IMR-90 (cell line): ENCODE data around the gene CEMP1. TPM values are rescaled to one million over a fixed set of nuclear protein-coding genes. Genes with fewer than 3 reads are reported as not detected.
"Not testable (repeated sequence)": the region's sequence is repeated elsewhere in the genome, so short reads cannot be mapped to it uniquely, and the experiment has no call there.

Source experiments
- ATAC-seq: fragments of 200-7000 bp; cut with Tn5 transposase; 2 replicates; pipeline ENCODE4 v1.9.1; 2020; ENCODE audit warnings: low read depth, mild to moderate bottlenecking, moderate library complexity
- BruUV-seq: library from RNA; stranded (reverse); fragments of 400-500 nt; replicated peaks from 2 replicates; lab custom pipeline; 2021; lab: Mats Ljungman, UMichigan
- CTCF ChIA-PET: fragments of 300-600 bp; formaldehyde crosslinking; extraction: SDS; loops from one replicate; lab custom pipeline; 2021; ENCODE audit warnings: antibody characterized with exemption; lab: Yijun Ruan, JAX
- POLR2A ChIA-PET: fragments of 300-600 bp; sonication (Branson Sonifier 250); formaldehyde crosslinking; loops from one replicate; lab custom pipeline; 2022; ENCODE audit warnings: antibody characterized with exemption; ENCODE audit not compliant: unreplicated experiment; lab: Charles Lee
- DNase-seq: peaks from one replicate; pipeline ENCODE4 v3.0.0; 2013
- H2AFZ ChIP-seq: replicated peaks from 2 replicates; pipeline ENCODE3; 2013; ENCODE audit warnings: low read length, mild to moderate bottlenecking; ENCODE audit not compliant: poor library complexity
- H2AK5ac ChIP-seq: 2 replicates; pipeline ENCODE4 v1.6.1; 2013; ENCODE audit warnings: low read depth, low read length, inconsistent platforms
- H2AK9ac ChIP-seq: replicated peaks from 2 replicates; pipeline ENCODE3; 2013; ENCODE audit warnings: mild to moderate bottlenecking, low read depth, low read length, moderate library complexity; ENCODE audit not compliant: poor library complexity
- H2BK120ac ChIP-seq: 2 replicates; pipeline ENCODE4 v1.6.1; 2013; ENCODE audit warnings: low read depth, low read length, inconsistent platforms
- H2BK15ac ChIP-seq: 3 replicates; pipeline ENCODE4 v1.6.1; 2013; ENCODE audit warnings: low read depth, low read length, inconsistent platforms
- H2BK20ac ChIP-seq: 2 replicates; pipeline ENCODE4 v1.6.1; 2013; ENCODE audit warnings: low read depth, mild to moderate bottlenecking, inconsistent platforms, low read length, moderate library complexity
- H2BK5ac ChIP-seq: 2 replicates; pipeline ENCODE4 v1.6.1; 2013; ENCODE audit warnings: mild to moderate bottlenecking, low read depth, low read length, inconsistent platforms; ENCODE audit not compliant: poor library complexity, severe bottlenecking
- H3K14ac ChIP-seq: replicated peaks from 2 replicates; pipeline ENCODE4 v1.6.1; 2013; ENCODE audit warnings: low read depth, low read length, inconsistent platforms
- H3K18ac ChIP-seq: 2 replicates; pipeline ENCODE4 v1.6.1; 2013; ENCODE audit warnings: low read depth, low read length, control low read depth
- H3K23ac ChIP-seq: 2 replicates; pipeline ENCODE4 v1.6.1; 2013; ENCODE audit warnings: low read depth, low read length, inconsistent platforms
- H3K27ac ChIP-seq: 2 replicates; pipeline ENCODE4 v1.5.1; 2013; ENCODE audit warnings: mild to moderate bottlenecking, control low read depth, low read length; ENCODE audit not compliant: insufficient read depth
- H3K27me3 ChIP-seq: 2 replicates; pipeline ENCODE4 v1.6.1; 2013; ENCODE audit warnings: low read length; ENCODE audit not compliant: control insufficient read depth, insufficient read depth
- H3K36me3 ChIP-seq: 2 replicates; pipeline ENCODE4 v1.6.1; 2013; ENCODE audit warnings: low read length, mixed read lengths; ENCODE audit not compliant: control insufficient read depth, insufficient read depth
- H3K4ac ChIP-seq: 2 replicates; pipeline ENCODE4 v1.6.1; 2013; ENCODE audit warnings: low read depth, low read length, inconsistent platforms
- H3K4me1 ChIP-seq: 2 replicates; pipeline ENCODE4 v1.6.1; 2013; ENCODE audit warnings: low read length, mixed read lengths; ENCODE audit not compliant: control insufficient read depth, insufficient read depth
- H3K4me2 ChIP-seq: 2 replicates; pipeline ENCODE4 v1.6.1; 2013; ENCODE audit warnings: low read depth, mild to moderate bottlenecking, control low read depth, low read length, moderate library complexity
- H3K4me3 ChIP-seq: 2 replicates; pipeline ENCODE4 v1.5.1; 2013; ENCODE audit warnings: low read depth, mild to moderate bottlenecking, control low read depth, low read length, moderate library complexity; ENCODE audit not compliant: insufficient read depth
- H3K56ac ChIP-seq: 2 replicates; pipeline ENCODE4 v1.6.1; 2013; ENCODE audit warnings: low read length, inconsistent platforms; ENCODE audit not compliant: insufficient read depth; ENCODE audit errors: extremely low read depth
- H3K79me1 ChIP-seq, 2 experiments: 2 replicates each; pipeline ENCODE4 v1.6.1; 2013; ENCODE audit warnings: low read length in 2 of 2, inconsistent platforms in 1 of 2, low read depth in 1 of 2
- H3K9ac ChIP-seq: 2 replicates; pipeline ENCODE4 v1.6.1; 2013; ENCODE audit warnings: low read depth, low read length, control low read depth
- H3K9me1 ChIP-seq: 2 replicates; pipeline ENCODE4 v1.6.1; 2013; ENCODE audit warnings: low read length, inconsistent platforms; ENCODE audit not compliant: insufficient read depth
- H3K9me3 ChIP-seq: 2 replicates; pipeline ENCODE4 v1.6.1; 2013; ENCODE audit warnings: low read length; ENCODE audit not compliant: control insufficient read depth, insufficient read depth
- H4K20me1 ChIP-seq: 2 replicates; pipeline ENCODE4 v1.6.1; 2013; ENCODE audit warnings: low read length, inconsistent platforms; ENCODE audit not compliant: insufficient read depth
- H4K5ac ChIP-seq: 2 replicates; pipeline ENCODE4 v1.6.1; 2013; ENCODE audit warnings: mild to moderate bottlenecking, low read depth, low read length, control low read depth
- H4K8ac ChIP-seq, 2 experiments: 2 replicates each; pipeline ENCODE4 v1.6.1; 2013; ENCODE audit warnings: low read depth in 2 of 2, low read length in 2 of 2, control low read depth in 1 of 2, inconsistent platforms in 1 of 2
- H4K91ac ChIP-seq: 2 replicates; pipeline ENCODE4 v1.6.1; 2013; ENCODE audit warnings: low read depth, low read length, inconsistent platforms; ENCODE audit not compliant: insufficient read depth
- CTCF ChIP-seq: conservative IDR thresholded peaks from 2 replicates; pipeline ENCODE4 v1.5.1; 2012; ENCODE audit warnings: mild to moderate bottlenecking, low read depth, low read length, improper control_type of control experiment
- MAZ ChIP-seq: IDR thresholded peaks from 2 replicates; pipeline ENCODE4 v1.6.1; 2012; ENCODE audit warnings: low read depth, mild to moderate bottlenecking, low read length, improper control_type of control experiment, moderate library complexity, borderline replicate concordance
- MXI1 ChIP-seq: IDR thresholded peaks from 2 replicates; pipeline ENCODE4 v1.6.1; 2012; ENCODE audit warnings: low read depth, mild to moderate bottlenecking, low read length, moderate library complexity, borderline replicate concordance
- NFE2L2 ChIP-seq: fragments of 150-350 bp; IDR thresholded peaks from 2 replicates; pipeline ENCODE4 v1.6.1; 2016; ENCODE audit warnings: low read depth, mild to moderate bottlenecking, low read length
- WGBS, 2 experiments: methylation state at CpG; one replicate each; pipeline versions ENCODE4 v1.1.5 to v1.1.7; 2013; ENCODE audit warnings: missing lambda C conversion rate in 2 of 2; ENCODE audit not compliant: insufficient read length in 1 of 2; ENCODE audit errors: extremely low coverage in 2 of 2; 5-methylcytosine and 5-hydroxymethylcytosine counted together
- dilution Hi-C: fragments of 300-500 bp; cut with HindIII; formaldehyde crosslinking; loops from one replicate; pipeline ENCODE4 v1.14.3; 2018; ENCODE audit warnings: low sequenced_read_pairs; ENCODE audit not compliant: unreplicated experiment
- in situ Hi-C: fragments of 300-500 bp; cut with MboI; formaldehyde crosslinking; loops from 3 replicates; pipeline ENCODE4 v1.14.3; 2019; ENCODE audit warnings: low sequenced_read_pairs, inconsistent platforms, mixed read lengths
- intact Hi-C: fragments of 100-400 bp; cut with micrococcal nuclease; formaldehyde crosslinking; loops from 2 replicates; pipeline ENCODE4 v1.10.0; 2022
- polyA plus RNA-seq, 3 experiments: library from polyadenylated mRNA; depleted of rRNA; stranded (reverse); fragments of >200 nt; gene quantifications; 2 replicates each; pipeline ENCODE4 v1.2.3, GENCODE V29; 2012; ENCODE audit warnings: low replicate concordance in 1 of 3
- total RNA-seq: library from RNA; depleted of rRNA; stranded (reverse); fragments of >200 nt; gene quantifications from 2 replicates; pipeline ENCODE4 v1.2.3, GENCODE V29; 2012

The CEMP1 gene
- total and polyA plus RNA-seq, 2 of the 4 experiments (the other 2 are of a cell fraction) = not detected

- DNase-seq (no peak), ATAC-seq (no peak)
- Histone ChIP-seq H2BK120ac (no peak overlapping the region), H3K4me1 (peaks cover 18% of the 10 kb centered on the region), H4K91ac (no peak overlapping the region), H3K27ac (no peak overlapping the region), H3K9ac (no peak overlapping the region), H3K79me1 (peaks cover 0 to 19% of the 10 kb centered on the region in 2 experiments; a peak in 1 of 4 replicates), H3K4me2 (no peak overlapping the region), H3K9me1 (peaks cover 12% of the 10 kb centered on the region; the same call in 1 of the 2 replicates), H3K9me3 (no peaks in the 10 kb centered on the region), H2AK9ac (no peak overlapping the region), H4K20me1 (peaks cover 5% of the 10 kb centered on the region; the same call in 1 of the 2 replicates), H3K23ac (no peak overlapping the region), H3K4ac (no peak overlapping the region), H2AK5ac (no peak overlapping the region), H4K5ac (no peak overlapping the region), H2BK20ac (no peak overlapping the region; the same call in 1 of the 2 replicates), H3K36me3 (peaks cover 12% of the 10 kb centered on the region; the same call in 1 of the 2 replicates), H3K56ac (no peak overlapping the region), H3K14ac (no peak overlapping the region), H2AFZ (no peak overlapping the region), H2BK5ac (no peak overlapping the region), H3K18ac (no peak overlapping the region), H2BK15ac (no peak overlapping the region), H4K8ac (no peak overlapping the region; a peak in 1 of 4 replicates), H3K27me3 (no peaks in the 10 kb centered on the region), H3K4me3 (no peak overlapping the region)
- POLR2A ChIA-PET = no interaction called here
- WGBS, 2 experiments = 100% methylated on average over 5 of the region's 11 CpGs; no CpG with 5 or more reads in 1 of the 2 experiments
- in situ Hi-C loops (no loop called here), intact Hi-C loops (no loop called here), dilution Hi-C loops (no loop called here)
- no peak for TF ChIP-seq MXI1
- no peak for TF ChIP-seq CTCF
- no peak for TF ChIP-seq NFE2L2
- TF ChIP-seq MAZ = no peak
- CTCF ChIA-PET = no interaction called here
- no TSS peak for BruUV-seq
Observed at GRCh38 chr16:2533912-2534311, 2.7 kb upstream of the CEMP1 start.

- H3K27ac ChIP-seq = peak overlapping the region; percentile 75
- H3K27me3 ChIP-seq, H3K56ac ChIP-seq, BruUV-seq, H2AFZ ChIP-seq, dilution Hi-C loops, CTCF ChIA-PET, H3K4me3 ChIP-seq, DNase-seq, intact Hi-C loops, H3K9me3 ChIP-seq, POLR2A ChIA-PET, H3K23ac ChIP-seq, in situ Hi-C loops, H4K20me1 ChIP-seq, ATAC-seq: not testable (repeated sequence)
- peaks cover 18% of the 10 kb centered on the region for H3K4me1 ChIP-seq
- H3K14ac ChIP-seq = 0 out of 2 replicates have a peak overlapping the region, but pooled peaks have one; percentile 81
- peaks cover 18% of the 10 kb centered on the region; the same call in 1 of the 2 replicates for H3K36me3 ChIP-seq
- peak overlapping the region; percentile 85 for H4K5ac ChIP-seq
- peak overlapping the region; percentile 90 for H3K4ac ChIP-seq
- peaks cover 0 to 22% of the 10 kb centered on the region in 2 experiments; a peak in 1 of 4 replicates for H3K79me1 ChIP-seq
- WGBS, 2 experiments = 90% methylated on average over 3 of the region's 16 CpGs; no CpG with 5 or more reads in 1 of the 2 experiments
- H2BK120ac ChIP-seq = peak overlapping the region; percentile 80
- H2AK5ac ChIP-seq = peak overlapping the region; percentile 67; the same call in 1 of the 2 replicates
- peak overlapping the region; percentile 44 for H2BK5ac ChIP-seq
- peak overlapping the region; percentile 59 to 83; a peak in 3 of 4 replicates for H4K8ac ChIP-seq
- H2BK15ac ChIP-seq = peak overlapping the region; percentile 36; the same call in 1 of the 3 replicates
- H3K18ac ChIP-seq = peak overlapping the region; percentile 36; the same call in 1 of the 2 replicates
- H4K91ac ChIP-seq = peak overlapping the region; percentile 76
- H3K4me2 ChIP-seq = peak overlapping the region; percentile 96; the same call in 1 of the 2 replicates
- H2BK20ac ChIP-seq = peak overlapping the region; percentile 66
- peaks cover 12% of the 10 kb centered on the region; the same call in 1 of the 2 replicates for H3K9me1 ChIP-seq
- peak overlapping the region; percentile 87 for H2AK9ac ChIP-seq
- 0 out of 2 replicates have a peak overlapping the region, but pooled peaks have one; percentile 84 for H3K9ac ChIP-seq
Observed at GRCh38 chr16:2533142-2533755, 2.0 kb upstream of the CEMP1 start.
